CD4-positive, alpha-beta T cell treated with Interleukin-4 for 4 hours (primary cell): Measurements from ENCODE around the gene RBMY1E.
"Not testable (repeated sequence)": the region's sequence is repeated elsewhere in the genome, so short reads cannot be mapped to it uniquely, and the experiment has no call there.

ENCODE experiments used
- DNase-seq: peaks from one replicate; pipeline ENCODE4 v3.0.0-alpha.2; 2020

Gene RBMY1E

DNA sequence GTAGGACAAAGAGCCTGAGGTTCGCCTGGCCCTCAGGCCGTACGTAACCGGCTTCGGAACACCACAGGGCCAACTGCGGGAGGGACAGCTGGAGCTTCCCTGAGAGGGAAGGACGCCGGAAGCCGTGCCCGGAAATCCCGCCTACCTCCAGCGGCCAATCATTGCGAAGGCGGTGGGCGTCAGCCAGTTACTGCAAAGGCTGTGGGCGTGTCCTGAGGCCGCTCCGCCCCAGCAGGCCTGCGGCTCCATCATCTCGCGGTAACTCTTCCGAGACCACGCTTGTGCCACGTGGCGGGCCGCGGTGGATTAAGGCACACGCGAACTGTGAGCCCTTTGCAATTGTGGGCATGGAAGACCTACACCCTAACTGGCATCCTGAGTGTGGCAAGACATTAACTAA is at the start of gene RBMY1E:
Gene RBMY1E, minus strand, starts transcription at position 101 of the 400 bp plus-strand sequence. CDS start 1,978 bp downstream, outside the sequence.
- not testable (repeated sequence) for DNase-seq

- DNase-seq = not testable (repeated sequence)
These were observed 23.4 kb downstream of the RBMY1E start, which contains the start of gene RBMY1D for GRCh38 chrY:21894426-21894825. RBMY1D (minus strand) TSS chrY:21894526; CDS start chrY:21892513, 2,013 bp downstream.

DNA sequence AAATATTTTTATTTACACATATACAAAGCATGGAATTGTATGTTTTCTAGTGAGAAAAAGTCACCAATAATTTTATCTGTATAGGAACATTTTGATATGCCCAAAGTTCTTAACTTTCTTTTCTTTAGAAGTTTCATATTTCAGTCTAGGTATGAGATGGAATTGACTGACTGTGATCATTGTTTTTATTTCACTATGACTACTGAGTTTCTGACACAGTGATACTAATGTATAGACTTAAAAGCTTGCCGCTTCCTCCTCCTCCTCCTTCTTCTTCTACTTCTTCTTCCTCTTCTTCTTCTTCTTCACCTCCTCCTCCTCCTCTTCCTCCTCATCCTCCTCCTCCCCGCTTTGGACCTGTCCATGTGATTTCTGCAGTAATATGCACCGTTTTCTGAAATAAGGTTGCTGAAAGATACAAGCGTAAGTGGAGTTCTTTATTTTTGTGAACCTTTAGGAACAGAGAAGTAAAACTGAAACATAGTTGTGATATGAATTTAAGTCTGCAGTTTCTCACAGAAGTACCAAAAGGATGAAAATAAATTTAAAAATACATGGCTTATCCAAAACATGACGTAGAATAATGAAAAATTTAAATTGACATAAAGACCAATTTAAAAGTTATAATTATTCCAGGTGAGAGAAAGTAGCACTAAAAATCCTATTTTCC is 48.3 kb downstream of the RBMY1E start:
- not testable (repeated sequence) for DNase-seq
